SU-DHL-6 (cell line): ENCODE results near the gene TSGA10.

Experiments
- H2AFZ ChIP-seq: fragments of 200-600 bp; sonication (generic); 2 replicates; pipeline ENCODE4 v1.6.1; 2014; ENCODE audit warnings: low read depth, mild to moderate bottlenecking, moderate library complexity, mixed read lengths, antibody characterized with exemption, low read length; ENCODE audit not compliant: severe bottlenecking
- H3F3A ChIP-seq: fragments of 200-600 bp; shearing (Covaris generic); 2 replicates; pipeline ENCODE4 v1.6.0; 2016; ENCODE audit warnings: antibody characterized with exemption, mild to moderate bottlenecking; ENCODE audit not compliant: insufficient read depth
- H3K27ac ChIP-seq: fragments of 200-600 bp; sonication (generic); 2 replicates; pipeline ENCODE4 v1.5.1; 2016; ENCODE audit warnings: low read depth, mild to moderate bottlenecking, low read length, moderate library complexity, mixed read lengths
- H3K27me3 ChIP-seq: fragments of 200-600 bp; sonication (generic), shearing (Covaris generic); 2 replicates; pipeline ENCODE4 v1.6.0; 2014; ENCODE audit warnings: mild to moderate bottlenecking, low read length
- H3K36me3 ChIP-seq: fragments of 200-600 bp; sonication (generic); 2 replicates; pipeline ENCODE4 v1.6.1; 2014; ENCODE audit warnings: mild to moderate bottlenecking, low read length, mixed read lengths
- H3K4me2 ChIP-seq: fragments of 300-600, 200-600 bp; shearing (Covaris generic), sonication (generic); 2 replicates; pipeline ENCODE4 v1.6.0; 2014; ENCODE audit warnings: low read length, low read depth, mild to moderate bottlenecking; ENCODE audit not compliant: poor library complexity, severe bottlenecking
- H3K4me3 ChIP-seq: fragments of 200-600 bp; sonication (generic); 2 replicates; pipeline ENCODE4 v1.5.1; 2014; ENCODE audit warnings: antibody characterized with exemption, low read length, mild to moderate bottlenecking, mixed read lengths; ENCODE audit not compliant: insufficient read depth, poor library complexity, severe bottlenecking
- H3K79me2 ChIP-seq: fragments of 200-600 bp; sonication (generic); 2 replicates; pipeline ENCODE4 v1.6.1; 2014; ENCODE audit warnings: mild to moderate bottlenecking, low read length, moderate library complexity; ENCODE audit not compliant: insufficient read depth
- H3K9ac ChIP-seq: fragments of 200-600 bp; sonication (generic); 2 replicates; pipeline ENCODE4 v1.7.0; 2014; ENCODE audit warnings: mild to moderate bottlenecking, low read length
- H3K9me2 ChIP-seq: fragments of 200-600 bp; sonication (generic); replicated peaks from 2 replicates; pipeline ENCODE4 v1.6.1; 2014; ENCODE audit warnings: low read length; ENCODE audit not compliant: insufficient read depth
- H3K9me3 ChIP-seq: fragments of 200-600 bp; sonication (generic); 2 replicates; pipeline ENCODE4 v1.6.1; 2014; ENCODE audit warnings: low read length, mixed read lengths; ENCODE audit not compliant: insufficient read depth
- H4K20me1 ChIP-seq: fragments of 200-600 bp; sonication (generic); 2 replicates; pipeline ENCODE4 v1.6.1; 2014; ENCODE audit warnings: low read depth, mild to moderate bottlenecking, antibody characterized with exemption, low read length, moderate library complexity, mixed read lengths
- EZH2phosphoT487 ChIP-seq: fragments of 200-600 bp; sonication (generic), shearing (Covaris generic); conservative IDR thresholded peaks from 2 replicates; pipeline ENCODE4 v1.6.1; 2018; ENCODE audit warnings: mild to moderate bottlenecking, antibody characterized with exemption, low read length, moderate library complexity, mixed read lengths
- TF ChIP-seq, protein P1 (sequence below): fragments of 200-600 bp; sonication (generic); IDR thresholded peaks from one replicate; pipeline ENCODE4 v1.5.1; 2017; ENCODE audit warnings: antibody characterized with exemption, mild to moderate bottlenecking, low read length, moderate library complexity; ENCODE audit not compliant: insufficient read depth, poor library complexity, severe bottlenecking

TSGA10 gene

DNA sequence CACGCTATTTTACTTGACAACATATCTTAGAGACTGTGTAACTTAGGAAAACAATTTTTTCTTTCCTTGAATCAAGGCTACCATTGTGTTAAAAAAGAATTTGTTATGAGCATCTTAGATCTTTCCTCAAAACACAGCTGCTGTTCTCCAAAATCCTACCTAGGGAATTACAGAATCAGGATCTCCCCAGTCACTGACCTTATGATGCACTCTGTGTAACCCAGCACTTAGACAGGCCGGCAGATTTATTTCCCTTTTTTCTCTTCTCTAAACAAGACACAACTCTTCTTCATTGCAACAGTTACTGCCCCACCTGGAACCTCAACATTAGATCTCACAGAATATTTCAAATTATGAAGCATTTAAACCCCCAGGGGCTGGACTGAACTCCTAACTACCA lies 26.8 kb downstream of the TSGA10 start:
- H4K20me1 ChIP-seq: no peaks in the 10 kb centered on the region

DNA sequence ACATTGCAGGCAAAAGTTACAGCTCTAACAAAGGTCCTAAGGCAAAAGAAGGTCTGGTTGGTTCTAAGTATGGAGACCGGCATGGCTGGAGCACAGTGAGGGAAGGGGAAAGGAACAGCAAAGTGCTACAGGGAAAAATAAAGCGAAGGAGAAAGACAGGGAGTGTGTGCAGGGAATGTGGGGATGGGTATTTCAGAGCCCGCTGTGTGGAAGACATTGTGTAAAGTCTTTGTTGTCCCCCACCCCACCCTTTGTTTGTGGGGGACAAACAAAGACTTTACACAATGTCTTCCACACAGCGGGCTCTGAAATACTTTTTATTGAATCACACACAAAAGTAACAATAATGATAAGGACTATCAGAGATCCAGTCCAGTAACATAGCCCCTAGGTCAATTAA lies 42.1 kb downstream of the TSGA10 start:
- Histone ChIP-seq H3F3A (no peaks in the 10 kb centered on the region; the same call in 1 of the 2 replicates), H3K9me3 (no peaks in the 10 kb centered on the region), H3K9ac (no peak overlapping the region), H2AFZ (no peak overlapping the region), H3K9me2 (no peaks in the 10 kb centered on the region), H3K36me3 (0 out of 2 replicates have a peak, but pooled peaks cover 3% of the 10 kb centered on the region), H3K27ac (no peak overlapping the region), H3K79me2 (no peaks in the 10 kb centered on the region), H3K4me2 (no peak overlapping the region), H3K27me3 (no peaks in the 10 kb centered on the region), H3K4me3 (no peak overlapping the region), H4K20me1 (no peaks in the 10 kb centered on the region)
- TF ChIP-seq EZH2phosphoT487: no peak
- TF ChIP-seq, protein P1, sequence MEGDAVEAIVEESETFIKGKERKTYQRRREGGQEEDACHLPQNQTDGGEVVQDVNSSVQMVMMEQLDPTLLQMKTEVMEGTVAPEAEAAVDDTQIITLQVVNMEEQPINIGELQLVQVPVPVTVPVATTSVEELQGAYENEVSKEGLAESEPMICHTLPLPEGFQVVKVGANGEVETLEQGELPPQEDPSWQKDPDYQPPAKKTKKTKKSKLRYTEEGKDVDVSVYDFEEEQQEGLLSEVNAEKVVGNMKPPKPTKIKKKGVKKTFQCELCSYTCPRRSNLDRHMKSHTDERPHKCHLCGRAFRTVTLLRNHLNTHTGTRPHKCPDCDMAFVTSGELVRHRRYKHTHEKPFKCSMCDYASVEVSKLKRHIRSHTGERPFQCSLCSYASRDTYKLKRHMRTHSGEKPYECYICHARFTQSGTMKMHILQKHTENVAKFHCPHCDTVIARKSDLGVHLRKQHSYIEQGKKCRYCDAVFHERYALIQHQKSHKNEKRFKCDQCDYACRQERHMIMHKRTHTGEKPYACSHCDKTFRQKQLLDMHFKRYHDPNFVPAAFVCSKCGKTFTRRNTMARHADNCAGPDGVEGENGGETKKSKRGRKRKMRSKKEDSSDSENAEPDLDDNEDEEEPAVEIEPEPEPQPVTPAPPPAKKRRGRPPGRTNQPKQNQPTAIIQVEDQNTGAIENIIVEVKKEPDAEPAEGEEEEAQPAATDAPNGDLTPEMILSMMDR: no peak

More for the DNA sequence above, 26.8 kb downstream of the TSGA10 start:
- H2AFZ ChIP-seq: no peak overlapping the region
- H3K27me3 ChIP-seq: no peaks in the 10 kb centered on the region
- no peak overlapping the region for H3K4me3 ChIP-seq
- no peaks in the 10 kb centered on the region for H3K9me2 ChIP-seq
- H3K9me3 ChIP-seq: no peaks in the 10 kb centered on the region
- TF ChIP-seq, protein P1: no peak
- TF ChIP-seq EZH2phosphoT487: no peak
- no peaks in the 10 kb centered on the region for H3K36me3 ChIP-seq
- H3K9ac ChIP-seq: no peak overlapping the region
- H3K79me2 ChIP-seq: no peaks in the 10 kb centered on the region
- no peak overlapping the region for H3K27ac ChIP-seq
- H3K4me2 ChIP-seq: no peak overlapping the region
- H3F3A ChIP-seq: no peaks in the 10 kb centered on the region

DNA sequence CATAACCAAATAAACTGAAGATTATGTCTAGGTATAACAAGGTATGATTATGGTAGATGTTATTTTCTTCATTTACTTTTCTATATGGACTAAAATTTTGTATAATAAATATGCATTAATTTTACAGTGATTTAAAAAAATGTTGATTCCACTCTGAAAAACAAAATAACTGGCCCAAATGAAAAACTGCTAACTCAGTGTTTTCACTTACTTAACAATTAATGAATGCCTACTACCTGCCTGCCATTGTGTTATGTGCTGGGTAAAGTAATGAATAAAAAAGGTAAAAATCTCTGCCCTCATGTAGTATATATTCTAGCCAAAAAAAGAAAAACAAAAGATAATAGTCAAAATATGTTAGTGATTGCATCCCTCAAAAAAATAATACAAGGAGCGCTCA lies 42.8 kb downstream of the TSGA10 start:
- Histone ChIP-seq H3K36me3 (0 out of 2 replicates have a peak, but pooled peaks cover 4% of the 10 kb centered on the region), H2AFZ (no peak overlapping the region), H4K20me1 (no peaks in the 10 kb centered on the region), H3K4me3 (no peak overlapping the region), H3K9ac (no peak overlapping the region), H3K4me2 (no peak overlapping the region), H3K79me2 (no peaks in the 10 kb centered on the region), H3F3A (no peaks in the 10 kb centered on the region; the same call in 1 of the 2 replicates), H3K9me2 (no peaks in the 10 kb centered on the region), H3K27ac (no peak overlapping the region), H3K27me3 (no peaks in the 10 kb centered on the region), H3K9me3 (no peaks in the 10 kb centered on the region)
- no peak for TF ChIP-seq EZH2phosphoT487
- TF ChIP-seq, protein P1: no peak
